Measurements from ENCODE around the gene KCNH4.

- TF ChIP-seq, protein P1, sequence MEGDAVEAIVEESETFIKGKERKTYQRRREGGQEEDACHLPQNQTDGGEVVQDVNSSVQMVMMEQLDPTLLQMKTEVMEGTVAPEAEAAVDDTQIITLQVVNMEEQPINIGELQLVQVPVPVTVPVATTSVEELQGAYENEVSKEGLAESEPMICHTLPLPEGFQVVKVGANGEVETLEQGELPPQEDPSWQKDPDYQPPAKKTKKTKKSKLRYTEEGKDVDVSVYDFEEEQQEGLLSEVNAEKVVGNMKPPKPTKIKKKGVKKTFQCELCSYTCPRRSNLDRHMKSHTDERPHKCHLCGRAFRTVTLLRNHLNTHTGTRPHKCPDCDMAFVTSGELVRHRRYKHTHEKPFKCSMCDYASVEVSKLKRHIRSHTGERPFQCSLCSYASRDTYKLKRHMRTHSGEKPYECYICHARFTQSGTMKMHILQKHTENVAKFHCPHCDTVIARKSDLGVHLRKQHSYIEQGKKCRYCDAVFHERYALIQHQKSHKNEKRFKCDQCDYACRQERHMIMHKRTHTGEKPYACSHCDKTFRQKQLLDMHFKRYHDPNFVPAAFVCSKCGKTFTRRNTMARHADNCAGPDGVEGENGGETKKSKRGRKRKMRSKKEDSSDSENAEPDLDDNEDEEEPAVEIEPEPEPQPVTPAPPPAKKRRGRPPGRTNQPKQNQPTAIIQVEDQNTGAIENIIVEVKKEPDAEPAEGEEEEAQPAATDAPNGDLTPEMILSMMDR (IDR thresholded peaks at IDR 0.05; ENCODE audit: poor library complexity, severe bottlenecking), result no peak
- TF ChIP-seq POLR2AphosphoS5 (IDR thresholded peaks at IDR 0.05) (no peak), EZH2 (IDR thresholded peaks at IDR 0.05; ENCODE audit: borderline replicate concordance, insufficient read depth, low read length, poor library complexity, severe bottlenecking) (no peak)
Observed at GRCh38 chr17:42201458-42201772, 20.5 kb upstream of the KCNH4 start.

Measured in neural cell (in vitro differentiated cells).